OCI-LY7 (cell line): ENCODE data around the gene ARAF. TPM values are rescaled to one million over a fixed set of nuclear protein-coding genes. Genes with fewer than 3 reads are reported as not detected.

ENCODE experiments used
- BruUV-seq: library from RNA; stranded (reverse); fragments of 400-500 nt; replicated peaks from 2 replicates; lab custom pipeline; 2021; lab: Mats Ljungman, UMichigan
- CTCF ChIA-PET: fragments of 300-600 bp; sonication (Branson Sonifier 250); formaldehyde crosslinking; loops from one replicate; lab custom pipeline; 2022; ENCODE audit warnings: antibody characterized with exemption; ENCODE audit not compliant: unreplicated experiment; lab: Charles Lee
- POLR2A ChIA-PET: fragments of 300-600 bp; sonication (Branson Sonifier 250); formaldehyde crosslinking; loops from one replicate; lab custom pipeline; 2022; ENCODE audit warnings: antibody characterized with exemption; lab: Charles Lee
- DNase-seq: peaks from one replicate; pipeline ENCODE4 v3.0.0-alpha.2; 2015; ENCODE audit warnings: low spot score
- H2AFZ ChIP-seq: fragments of 200-600 bp; sonication (generic), shearing (Covaris generic); 2 replicates; pipeline ENCODE4 v1.6.1; 2014; ENCODE audit warnings: mild to moderate bottlenecking, antibody characterized with exemption, low read length, moderate library complexity
- H3K27ac ChIP-seq: fragments of 200-600 bp; sonication (generic); 2 replicates; pipeline ENCODE4 v1.5.1; 2014; ENCODE audit warnings: mixed run types, low read depth, mild to moderate bottlenecking, moderate library complexity, low read length, inconsistent platforms; ENCODE audit not compliant: poor library complexity, severe bottlenecking
- H3K36me3 ChIP-seq: fragments of 200-600 bp; sonication (generic); 2 replicates; pipeline ENCODE4 v1.6.1; 2014; ENCODE audit warnings: mild to moderate bottlenecking, antibody characterized with exemption, low read length, moderate library complexity, mixed read lengths; ENCODE audit not compliant: insufficient read depth
- H3K4me1 ChIP-seq: fragments of 200-600 bp; sonication (generic); 2 replicates; pipeline ENCODE4 v1.5.1; 2014; ENCODE audit warnings: mild to moderate bottlenecking, low read length; ENCODE audit not compliant: insufficient read depth, poor library complexity, severe bottlenecking
- H3K4me2 ChIP-seq: fragments of 200-600 bp; sonication (generic); 2 replicates; pipeline ENCODE4 v1.6.1; 2014; ENCODE audit warnings: mild to moderate bottlenecking, low read length
- H3K4me3 ChIP-seq: fragments of 200-600 bp; sonication (generic); 2 replicates; pipeline ENCODE4 v1.5.1; 2014; ENCODE audit warnings: mild to moderate bottlenecking, low read depth, low read length; ENCODE audit not compliant: poor library complexity, severe bottlenecking
- H3K79me2 ChIP-seq: fragments of 200-600 bp; sonication (generic); 2 replicates; pipeline ENCODE4 v1.6.1; 2016; ENCODE audit warnings: low read depth, mild to moderate bottlenecking, low read length, moderate library complexity, mixed read lengths; ENCODE audit not compliant: insufficient read depth
- H3K9me2 ChIP-seq: fragments of 200-600 bp; sonication (generic); 2 replicates; pipeline ENCODE4 v1.6.1; 2016; ENCODE audit warnings: mild to moderate bottlenecking, low read length, mixed read lengths; ENCODE audit not compliant: insufficient read depth
- H3K9me3 ChIP-seq: fragments of 200-600 bp; sonication (generic); 2 replicates; pipeline ENCODE4 v1.6.1; 2014; ENCODE audit warnings: mild to moderate bottlenecking, mixed run types, low read length, mixed read lengths
- H4K20me1 ChIP-seq: fragments of 200-600 bp; sonication (generic); 2 replicates; pipeline ENCODE4 v1.6.1; 2014; ENCODE audit warnings: mild to moderate bottlenecking, antibody characterized with exemption, low read length, moderate library complexity, mixed read lengths; ENCODE audit not compliant: insufficient read depth
- CTCF ChIP-seq: fragments of 200-600 bp; sonication (generic); conservative IDR thresholded peaks from 2 replicates; pipeline ENCODE4 v1.5.1; 2014; ENCODE audit warnings: mild to moderate bottlenecking, antibody characterized with exemption, low read length, moderate library complexity, mixed read lengths
- EZH2phosphoT487 ChIP-seq: fragments of 200-600 bp; sonication (generic); IDR thresholded peaks from 2 replicates; pipeline ENCODE4 v1.6.1; 2018; ENCODE audit warnings: low read depth, borderline replicate concordance, mild to moderate bottlenecking, mixed run types, antibody characterized with exemption, low read length, moderate library complexity, mixed read lengths
- intact Hi-C: fragments of 100-400 bp; cut with micrococcal nuclease; formaldehyde crosslinking; loops from one replicate; pipeline ENCODE4 v1.10.0; 2022; ENCODE audit not compliant: unreplicated experiment
- total RNA-seq, 2 experiments: library from RNA; depleted of rRNA in 1 of 2; stranded (reverse); fragments of >200 nt in 1 of 2; shearing (Covaris generic) in 1 of 2; gene quantifications; 2 replicates each; pipeline ENCODE4 v1.2.3, GENCODE V29; 2014 to 2022

Gene ARAF
- total RNA-seq, 2 experiments from 2014 or later: 28.9 to 52.4 TPM

GRCh38 chrX:47570794-47571193 is 9.8 kb downstream of the ARAF start:
- ChIA-PET CTCF (no interaction called here), POLR2A (no interaction called here)
- no TSS peak for BruUV-seq
- Histone ChIP-seq H3K36me3 (peaks cover 50% of the 10 kb centered on the region), H3K79me2 (no peaks in the 10 kb centered on the region), H2AFZ (no peak overlapping the region), H3K9me3 (no peaks in the 10 kb centered on the region), H3K4me3 (no peak overlapping the region), H4K20me1 (no peaks in the 10 kb centered on the region), H3K27ac (no peak overlapping the region), H3K9me2 (no peaks in the 10 kb centered on the region), H3K4me1 (no peaks in the 10 kb centered on the region), H3K4me2 (no peak overlapping the region)
- TF ChIP-seq CTCF: no peak
- TF ChIP-seq EZH2phosphoT487: no peak
- DNase-seq: no peak
- intact Hi-C loops: no loop called here

- Histone ChIP-seq H3K4me2 (no peak overlapping the region), H2AFZ (no peak overlapping the region), H3K79me2 (no peaks in the 10 kb centered on the region), H3K27ac (no peak overlapping the region), H3K36me3 (peaks cover 49% of the 10 kb centered on the region), H3K9me3 (no peaks in the 10 kb centered on the region), H3K9me2 (no peaks in the 10 kb centered on the region), H3K4me1 (no peaks in the 10 kb centered on the region), H4K20me1 (no peaks in the 10 kb centered on the region), H3K4me3 (no peak overlapping the region)
- TF ChIP-seq EZH2phosphoT487: no peak
- no peak for TF ChIP-seq CTCF
- DNase-seq: no peak
- ChIA-PET POLR2A (interaction anchor here (0.6 kb wide), 1 partner anchor 9 kb away, joined by 3 read pairs; no protein-coding TSS in a partner anchor), CTCF (no interaction called here)
- intact Hi-C loops: no loop called here
- no TSS peak for BruUV-seq
Measured at GRCh38 chrX:47571215-47571614, 10.2 kb downstream of the ARAF start.

- BruUV-seq: no TSS peak
- intact Hi-C loops: no loop called here
- DNase-seq: no peak
Measured at GRCh38 chrX:47571896-47572295, 10.9 kb downstream of the ARAF start.

More at GRCh38 chrX:47571896-47572295, 10.9 kb downstream of the ARAF start:
- no peak for TF ChIP-seq EZH2phosphoT487
- TF ChIP-seq CTCF: no peak
- H3K36me3 ChIP-seq: peaks cover 43% of the 10 kb centered on the region
- no peak overlapping the region for H3K27ac ChIP-seq
- H3K9me3 ChIP-seq: no peaks in the 10 kb centered on the region
- no peaks in the 10 kb centered on the region for H3K4me1 ChIP-seq
- ChIA-PET CTCF (no interaction called here), POLR2A (no interaction called here)
- H2AFZ ChIP-seq: no peak overlapping the region
- no peaks in the 10 kb centered on the region for H3K79me2 ChIP-seq
- no peak overlapping the region for H3K4me2 ChIP-seq
- no peak overlapping the region for H3K4me3 ChIP-seq
- no peaks in the 10 kb centered on the region for H4K20me1 ChIP-seq
- H3K9me2 ChIP-seq: no peaks in the 10 kb centered on the region
